Fibroblast of lung (primary cell): ENCODE measurements around the gene DDA1.

Source experiments
- CTCF ChIP-seq, 2 donors: IDR thresholded peaks in 1 of 2; conservative IDR thresholded peaks in 1 of 2; 1 replicate in 1 of 2; 2 replicates in 1 of 2; pipeline ENCODE4 v1.5.1; 2011 to 2012; ENCODE audit warnings: low read length in 2 of 2, control low read depth in 1 of 2, inconsistent platforms in 1 of 2, low read depth in 1 of 2, mild to moderate bottlenecking in 1 of 2
- EZH2 ChIP-seq: IDR thresholded peaks from 2 replicates; pipeline ENCODE4 v1.5.1; 2012; ENCODE audit warnings: low read length, control low read depth, mild to moderate bottlenecking; ENCODE audit errors: missing control alignments

GRCh38 chr19:17336872-17337674 is 27.7 kb downstream of the DDA1 start, which contains the start of gene GTPBP3:
- TF ChIP-seq EZH2 (no peak), CTCF (conservative IDR thresholded peaks at IDR 0.05 in 1 of 2, IDR thresholded peaks at IDR 0.05 in 1 of 2; ENCODE audit: low read depth in 1 of 2, low read length in 2 of 2) (no peak)
